GM12892 (cell line): ENCODE data around the gene SLC9A1.

Experiments used
- POLR2A ChIP-seq: IDR thresholded peaks from 2 replicates; pipeline ENCODE4 v1.6.1; 2011; ENCODE audit warnings: low read depth, low read length, control low read depth
- POLR2AphosphoS5 ChIP-seq: IDR thresholded peaks from 2 replicates; pipeline ENCODE4 v1.6.1; 2011; ENCODE audit warnings: low read depth, low read length, control low read depth
- TAF1 ChIP-seq: IDR thresholded peaks from 2 replicates; pipeline ENCODE4 v1.6.1; 2011; ENCODE audit warnings: low read depth, mild to moderate bottlenecking, control low read depth, low read length, borderline replicate concordance

- TF ChIP-seq POLR2A, result no peak
- no peak for TF ChIP-seq POLR2AphosphoS5
- no peak for TF ChIP-seq TAF1
Observed at GRCh38 chr1:27193194-27193593, 38.3 kb upstream of the SLC9A1 start.
